Measurements from ENCODE around the gene SPEF1. TPM values are rescaled to one million over a fixed set of nuclear protein-coding genes. Genes with fewer than 3 reads are reported as not detected.

The SPEF1 gene
- total and polyA plus RNA-seq, 2 of the 13 experiments (the other 11 are each of a cell fraction or from before 2014, with no cell fraction given) = 0.11 to 0.27 TPM

DNA sequence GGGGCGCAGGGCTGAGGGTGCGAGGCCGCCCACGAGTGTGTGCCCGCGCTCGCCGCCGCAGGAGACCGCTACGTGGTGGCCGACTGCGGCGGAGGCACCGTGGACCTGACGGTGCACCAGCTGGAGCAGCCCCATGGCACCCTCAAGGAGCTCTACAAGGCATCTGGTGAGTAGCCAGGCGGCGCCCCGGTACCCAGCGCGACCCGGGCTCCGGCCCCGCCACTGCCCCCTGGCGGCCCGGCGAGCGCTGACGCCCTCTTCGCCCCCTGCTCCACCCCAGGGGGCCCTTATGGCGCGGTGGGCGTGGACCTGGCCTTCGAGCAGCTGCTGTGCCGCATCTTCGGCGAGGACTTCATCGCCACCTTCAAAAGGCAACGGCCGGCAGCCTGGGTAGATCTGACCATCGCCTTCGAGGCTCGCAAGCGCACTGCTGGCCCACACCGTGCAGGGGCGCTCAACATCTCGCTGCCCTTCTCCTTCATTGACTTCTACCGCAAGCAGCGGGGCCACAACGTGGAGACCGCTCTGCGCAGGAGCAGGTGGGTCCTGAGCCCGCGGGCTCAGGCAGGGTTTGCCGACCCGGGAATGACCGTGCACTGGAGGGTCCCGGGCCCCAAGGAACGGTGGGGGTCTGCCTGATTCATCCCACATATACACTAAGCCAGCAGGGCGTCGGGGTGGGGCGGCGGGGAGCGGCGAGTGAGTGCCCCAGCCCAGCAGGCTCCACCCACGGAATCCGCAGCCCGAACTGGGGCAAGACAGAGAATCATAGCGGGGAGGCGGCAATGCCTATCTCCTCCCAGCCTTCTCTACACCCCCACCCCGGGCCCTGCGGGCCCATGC, 31.3 kb downstream of the SPEF1 start (continued):
- no peak for TF ChIP-seq ZKSCAN1 (IDR thresholded peaks at IDR 0.05; ENCODE audit: low read length)
- 0 out of 2 replicates have a peak, but pooled peaks have one; percentile 84 for TF ChIP-seq ZNF44 (CRISPR knock-in tag; IDR thresholded peaks at IDR 0.05)
- peak; percentile 73; the same call in 1 of the 2 replicates for TF ChIP-seq ZNF552 (CRISPR knock-in tag; IDR thresholded peaks at IDR 0.05; ENCODE audit: borderline replicate concordance)
- peak; percentile 61 for TF ChIP-seq ZFY (CRISPR knock-in tag; IDR thresholded peaks at IDR 0.05)
- TF ChIP-seq ZNF691 (CRISPR knock-in tag; IDR thresholded peaks at IDR 0.05; ENCODE audit: borderline replicate concordance, low read depth) = peak; percentile 34; the same call in 1 of the 2 replicates
- TF ChIP-seq ZNF205 (CRISPR knock-in tag; IDR thresholded peaks at IDR 0.05) = peak; percentile 75; the same call in 1 of the 2 replicates
- no peak for TF ChIP-seq ZNF615 (CRISPR knock-in tag; IDR thresholded peaks at IDR 0.05; ENCODE audit: borderline replicate concordance)
- TF ChIP-seq, protein P1, sequence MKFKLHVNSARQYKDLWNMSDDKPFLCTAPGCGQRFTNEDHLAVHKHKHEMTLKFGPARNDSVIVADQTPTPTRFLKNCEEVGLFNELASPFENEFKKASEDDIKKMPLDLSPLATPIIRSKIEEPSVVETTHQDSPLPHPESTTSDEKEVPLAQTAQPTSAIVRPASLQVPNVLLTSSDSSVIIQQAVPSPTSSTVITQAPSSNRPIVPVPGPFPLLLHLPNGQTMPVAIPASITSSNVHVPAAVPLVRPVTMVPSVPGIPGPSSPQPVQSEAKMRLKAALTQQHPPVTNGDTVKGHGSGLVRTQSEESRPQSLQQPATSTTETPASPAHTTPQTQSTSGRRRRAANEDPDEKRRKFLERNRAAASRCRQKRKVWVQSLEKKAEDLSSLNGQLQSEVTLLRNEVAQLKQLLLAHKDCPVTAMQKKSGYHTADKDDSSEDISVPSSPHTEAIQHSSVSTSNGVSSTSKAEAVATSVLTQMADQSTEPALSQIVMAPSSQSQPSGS (CRISPR knock-in tag; IDR thresholded peaks at IDR 0.05) = peak; percentile 74
- TF ChIP-seq HNRNPL (IDR thresholded peaks at IDR 0.05; ENCODE audit: low read depth, low read length) = peak; percentile 36; the same call in 1 of the 2 replicates
- TF ChIP-seq, protein P2, sequence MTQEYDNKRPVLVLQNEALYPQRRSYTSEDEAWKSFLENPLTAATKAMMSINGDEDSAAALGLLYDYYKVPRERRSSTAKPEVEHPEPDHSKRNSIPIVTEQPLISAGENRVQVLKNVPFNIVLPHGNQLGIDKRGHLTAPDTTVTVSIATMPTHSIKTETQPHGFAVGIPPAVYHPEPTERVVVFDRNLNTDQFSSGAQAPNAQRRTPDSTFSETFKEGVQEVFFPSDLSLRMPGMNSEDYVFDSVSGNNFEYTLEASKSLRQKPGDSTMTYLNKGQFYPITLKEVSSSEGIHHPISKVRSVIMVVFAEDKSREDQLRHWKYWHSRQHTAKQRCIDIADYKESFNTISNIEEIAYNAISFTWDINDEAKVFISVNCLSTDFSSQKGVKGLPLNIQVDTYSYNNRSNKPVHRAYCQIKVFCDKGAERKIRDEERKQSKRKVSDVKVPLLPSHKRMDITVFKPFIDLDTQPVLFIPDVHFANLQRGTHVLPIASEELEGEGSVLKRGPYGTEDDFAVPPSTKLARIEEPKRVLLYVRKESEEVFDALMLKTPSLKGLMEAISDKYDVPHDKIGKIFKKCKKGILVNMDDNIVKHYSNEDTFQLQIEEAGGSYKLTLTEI (CRISPR knock-in tag; conservative IDR thresholded peaks at IDR 0.05) = no peak
- peak; percentile 98 for TF ChIP-seq AGO2 (optimal IDR thresholded peaks at IDR 0.05; ENCODE audit: low read depth, low read length)
- no peak for TF ChIP-seq SKIL (CRISPR knock-in tag; IDR thresholded peaks at IDR 0.05; ENCODE audit: borderline replicate concordance)
- TF ChIP-seq HOXA3 (CRISPR knock-in tag; IDR thresholded peaks at IDR 0.05) = peak; percentile 89
- TF ChIP-seq ZZZ3 (CRISPR knock-in tag; IDR thresholded peaks at IDR 0.05; ENCODE audit: borderline replicate concordance) = 0 out of 2 replicates have a peak, but pooled peaks have one; percentile 48
- peak; percentile 75 for TF ChIP-seq ZNF777 (CRISPR knock-in tag; IDR thresholded peaks at IDR 0.05)
- TF ChIP-seq ZNF839 (CRISPR knock-in tag; IDR thresholded peaks at IDR 0.05; ENCODE audit: borderline replicate concordance) = peak; percentile 56; the same call in 1 of the 2 replicates
- no peak for TF ChIP-seq ZNF512B (CRISPR knock-in tag; IDR thresholded peaks at IDR 0.05; ENCODE audit: borderline replicate concordance)
- no peak for TF ChIP-seq ZNF367 (CRISPR knock-in tag; IDR thresholded peaks at IDR 0.05; ENCODE audit: borderline replicate concordance)
- TF ChIP-seq HNRNPH1 (optimal IDR thresholded peaks at IDR 0.05; ENCODE audit: low read depth, low read length) = no peak
